ENCODE data around the gene CDC42BPA. TPM values are rescaled to one million over a fixed set of nuclear protein-coding genes. Genes with fewer than 3 reads are reported as not detected.

The CDC42BPA gene
- total and polyA plus RNA-seq, 9 of the 15 experiments (the other 6 are each of a cell fraction or from before 2014, with no cell fraction given): 8.0 to 77.5 (median 52.1) TPM

DNA sequence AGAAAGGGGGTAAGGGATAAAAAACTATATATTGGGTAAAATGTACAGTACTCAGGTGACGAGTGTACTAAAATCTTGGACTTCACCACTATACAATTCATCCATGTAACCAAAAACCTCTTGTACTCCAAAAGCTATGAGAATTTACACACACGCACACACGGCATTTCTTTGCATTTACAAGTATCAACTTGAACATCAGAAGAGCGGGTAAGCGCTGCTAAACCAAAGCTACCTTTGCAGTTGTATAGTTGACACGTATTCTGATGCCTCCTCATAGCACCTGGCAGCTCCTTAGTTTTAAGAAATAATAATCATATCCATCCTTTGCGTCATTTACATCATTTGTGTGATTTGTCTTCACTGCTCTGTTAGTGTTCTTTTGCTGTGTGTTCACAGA, 17.6 kb downstream of the CDC42BPA start:
- H3K9me1 ChIP-seq (ENCODE audit: control insufficient read depth, insufficient read depth, low read length): no peaks in the 10 kb centered on the region
- ChIA-PET POLR2A (interaction anchor here (0.6 to 5.1 kb wide), 8 partner anchors 11 to 667 kb away, joined by 3 to 39 read pairs (median 3); no protein-coding TSS in a partner anchor), CTCF (ENCODE audit: low intra/inter-chr PET ratio) (no interaction called here)
- in situ Hi-C loops (cut with MboI): no loop called here
- H3K4me1 ChIP-seq (replicated peaks in 1 of 2; ENCODE audit: control insufficient read depth in 2 of 2, insufficient read depth in 2 of 2, low read length in 2 of 2): peaks cover 5 to 21% of the 10 kb centered on the region in 2 experiments; a peak in 3 of 5 replicates
- 87% methylated on average over 7 of the region's 7 CpGs for WGBS (ENCODE audit: insufficient coverage, low coverage, missing lambda C conversion rate)
- no TSS peak for BruUV-seq (replicated peaks)
- FAIRE-seq (no peak), ATAC-seq (peak; percentile 6), DNase-seq (ENCODE audit: extremely low read depth in 1 of 4, low spot score in 3 of 4) (no peak)
- intact Hi-C loops (cut with micrococcal nuclease): no loop called here
- no peaks in the 10 kb centered on the region; the same call in 1 of the 2 replicates for H3K9me3 ChIP-seq (replicated peaks; ENCODE audit: control insufficient read depth, insufficient read depth, low read depth, low read length)
- no peak overlapping the region for H2AFZ ChIP-seq (ENCODE audit: low read depth, low read length)
- no peaks in the 10 kb centered on the region for H3K27me3 ChIP-seq (ENCODE audit: control insufficient read depth in 2 of 2, insufficient read depth in 2 of 2, low read length in 2 of 2)
- H3K9ac ChIP-seq (ENCODE audit: insufficient read depth in 1 of 2, low read depth in 2 of 2, low read length in 2 of 2): no peak overlapping the region
- H3K79me2 ChIP-seq (ENCODE audit: control insufficient read depth, insufficient read depth, low read length): peaks cover 99% of the 10 kb centered on the region
- TF ChIP-seq ID3 (CRISPR knock-in tag; IDR thresholded peaks at IDR 0.05) (peak; percentile 25; the same call in 1 of the 2 replicates), ID3 (tag; IDR thresholded peaks at IDR 0.05) (no peak), TCFL5 (CRISPR knock-in tag; conservative IDR thresholded peaks at IDR 0.05) (no peak), ADNP (tag; IDR thresholded peaks at IDR 0.05) (no peak), PREB (CRISPR knock-in tag; IDR thresholded peaks at IDR 0.05) (no peak), ZNF146 (CRISPR knock-in tag; IDR thresholded peaks at IDR 0.05; ENCODE audit: unreplicated experiment) (peak; percentile 3), ZC3H11A (IDR thresholded peaks at IDR 0.05; ENCODE audit: low read depth, low read length) (no peak), EP300 (IDR thresholded peaks at IDR 0.05; ENCODE audit: low read length) (0 out of 2 replicates have a peak, but pooled peaks have one; percentile 7)
- H3K4me2 ChIP-seq (ENCODE audit: insufficient read depth, low read length): no peak overlapping the region
- no peak overlapping the region for H3K4me3 ChIP-seq
- peaks cover 18% of the 10 kb centered on the region; the same call in 2 of the 3 replicates for H3K36me3 ChIP-seq (ENCODE audit: control insufficient read depth, insufficient read depth, low read length)
- no peaks in the 10 kb centered on the region for H4K20me1 ChIP-seq (replicated peaks; ENCODE audit: control insufficient read depth, insufficient read depth, low read length)
- H3K27ac ChIP-seq (ENCODE audit: extremely low read depth, low read depth, low read length): no peak overlapping the region
